Measurements from ENCODE around the gene PDIA4.

DNA sequence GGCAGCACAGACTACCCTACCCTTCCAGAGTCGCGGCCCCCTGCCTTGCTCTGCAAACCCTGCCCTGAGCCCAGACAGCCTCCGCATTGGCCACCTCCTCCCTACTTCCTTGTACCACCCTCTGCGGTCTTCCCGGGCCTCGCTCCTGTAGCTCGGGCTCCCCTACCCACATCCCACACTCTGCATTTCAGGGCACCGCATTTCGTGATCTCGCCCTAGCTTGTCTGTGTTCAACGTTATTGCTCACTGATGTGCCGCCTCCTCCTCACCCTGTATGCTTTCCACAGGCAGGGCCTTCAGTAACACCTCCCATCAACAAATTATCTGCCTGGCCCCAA lies 6.6 kb downstream of the PDIA4 start:
- TF ChIP-seq, protein P1, sequence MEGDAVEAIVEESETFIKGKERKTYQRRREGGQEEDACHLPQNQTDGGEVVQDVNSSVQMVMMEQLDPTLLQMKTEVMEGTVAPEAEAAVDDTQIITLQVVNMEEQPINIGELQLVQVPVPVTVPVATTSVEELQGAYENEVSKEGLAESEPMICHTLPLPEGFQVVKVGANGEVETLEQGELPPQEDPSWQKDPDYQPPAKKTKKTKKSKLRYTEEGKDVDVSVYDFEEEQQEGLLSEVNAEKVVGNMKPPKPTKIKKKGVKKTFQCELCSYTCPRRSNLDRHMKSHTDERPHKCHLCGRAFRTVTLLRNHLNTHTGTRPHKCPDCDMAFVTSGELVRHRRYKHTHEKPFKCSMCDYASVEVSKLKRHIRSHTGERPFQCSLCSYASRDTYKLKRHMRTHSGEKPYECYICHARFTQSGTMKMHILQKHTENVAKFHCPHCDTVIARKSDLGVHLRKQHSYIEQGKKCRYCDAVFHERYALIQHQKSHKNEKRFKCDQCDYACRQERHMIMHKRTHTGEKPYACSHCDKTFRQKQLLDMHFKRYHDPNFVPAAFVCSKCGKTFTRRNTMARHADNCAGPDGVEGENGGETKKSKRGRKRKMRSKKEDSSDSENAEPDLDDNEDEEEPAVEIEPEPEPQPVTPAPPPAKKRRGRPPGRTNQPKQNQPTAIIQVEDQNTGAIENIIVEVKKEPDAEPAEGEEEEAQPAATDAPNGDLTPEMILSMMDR (conservative IDR thresholded peaks at IDR 0.05 in 1 of 2, IDR thresholded peaks at IDR 0.05 in 1 of 2; ENCODE audit: low read depth in 1 of 2, low read length in 2 of 2): no peak
- TF ChIP-seq EZH2 (IDR thresholded peaks at IDR 0.05; ENCODE audit: low read length, missing control alignments): no peak

Data from fibroblast of lung (primary cell).